Endothelial cell of umbilical vein (primary cell): Measurements from ENCODE around the gene DCLRE1A. TPM values are rescaled to one million over a fixed set of nuclear protein-coding genes. Genes with fewer than 3 reads are reported as not detected.

ENCODE experiments used
- BruUV-seq: library from RNA; stranded (reverse); fragments of 400-500 nt; replicated peaks from 2 replicates; lab custom pipeline; 2021; lab: Mats Ljungman, UMichigan
- CTCF ChIA-PET: fragments of 300-600, 350-600 bp; sonication (Branson Sonifier 250); formaldehyde crosslinking; loops from one replicate; lab custom pipeline; 2021; ENCODE audit warnings: antibody characterized with exemption, inconsistent platforms; lab: Charles Lee
- POLR2A ChIA-PET: fragments of 300-600, 350-600 bp; sonication (Branson Sonifier 250); formaldehyde crosslinking; loops from one replicate; lab custom pipeline; 2021; ENCODE audit warnings: antibody characterized with exemption, inconsistent platforms; lab: Charles Lee
- DNase-seq: peaks from one replicate; pipeline ENCODE4 v3.0.0-alpha.2; 2011; ENCODE audit warnings: low read depth, low spot score
- FAIRE-seq: peaks from 2 replicates; lab custom pipeline; 2011; peaks lifted over from hg19 to GRCh38; lab: Jason Lieb, UNC
- H2AFZ ChIP-seq: 2 replicates; pipeline ENCODE4 v1.6.0; 2012; ENCODE audit warnings: low read depth, low read length, control low read depth, inconsistent platforms
- H3K27ac ChIP-seq: 2 replicates; pipeline ENCODE4 v1.5.1; 2011; ENCODE audit warnings: low read depth, mild to moderate bottlenecking, control low read depth, low read length, moderate library complexity; ENCODE audit not compliant: insufficient read depth
- H3K27me3 ChIP-seq, 2 experiments: 2 replicates each; pipeline versions ENCODE4 v1.6.0 to v1.6.1; 2011; ENCODE audit warnings: low read length in 2 of 2, mixed read lengths in 1 of 2; ENCODE audit not compliant: control insufficient read depth in 2 of 2, insufficient read depth in 2 of 2
- H3K36me3 ChIP-seq, 2 experiments: 2 replicates in 1 of 2; 3 replicates in 1 of 2; pipeline ENCODE4 v1.5.1; 2011; ENCODE audit warnings: low read length in 2 of 2, mild to moderate bottlenecking in 1 of 2, moderate library complexity in 1 of 2; ENCODE audit not compliant: control insufficient read depth in 2 of 2, insufficient read depth in 2 of 2; ENCODE audit errors: extremely low read depth in 1 of 2
- H3K4me1 ChIP-seq: 3 replicates; pipeline ENCODE4 v1.5.1; 2011; ENCODE audit warnings: mild to moderate bottlenecking, low read length; ENCODE audit not compliant: control insufficient read depth, insufficient read depth; ENCODE audit errors: extremely low read depth
- H3K4me2 ChIP-seq: 2 replicates; pipeline ENCODE4 v1.6.1; 2011; ENCODE audit warnings: low read length, control low read depth, mixed read lengths; ENCODE audit not compliant: insufficient read depth
- H3K4me3 ChIP-seq, 3 experiments: fragments of 200-600 bp in 1 of 3; sonication (generic), shearing (Covaris generic) in 1 of 3; replicated peaks in 1 of 3; 2 replicates each; pipeline ENCODE4 v1.5.1; 2011 to 2016; ENCODE audit warnings: control low read depth in 3 of 3, low read length in 3 of 3, mild to moderate bottlenecking in 2 of 3, inconsistent platforms in 1 of 3, low read depth in 1 of 3, moderate library complexity in 1 of 3; ENCODE audit not compliant: insufficient read depth in 1 of 3
- H3K79me2 ChIP-seq: 2 replicates; pipeline ENCODE4 v1.6.0; 2012; ENCODE audit warnings: low read length, inconsistent platforms; ENCODE audit not compliant: control insufficient read depth, insufficient read depth
- H3K9ac ChIP-seq: replicated peaks from 2 replicates; pipeline ENCODE3; 2011; ENCODE audit warnings: low read length, control low read depth; ENCODE audit not compliant: insufficient read depth; ENCODE audit errors: extremely low read depth
- H3K9me1 ChIP-seq: replicated peaks from 3 replicates; pipeline ENCODE4 v1.6.0; 2011; ENCODE audit warnings: mild to moderate bottlenecking, low read length; ENCODE audit not compliant: control insufficient read depth, insufficient read depth; ENCODE audit errors: extremely low read depth
- H3K9me3 ChIP-seq: replicated peaks from 2 replicates; pipeline ENCODE4 v1.5.1; 2012; ENCODE audit warnings: low read length, inconsistent platforms; ENCODE audit not compliant: control insufficient read depth, insufficient read depth
- H4K20me1 ChIP-seq: replicated peaks from 2 replicates; pipeline ENCODE3; 2011; ENCODE audit warnings: mild to moderate bottlenecking, low read length; ENCODE audit not compliant: control insufficient read depth, insufficient read depth; ENCODE audit errors: extremely low read depth
- EZH2 ChIP-seq: IDR thresholded peaks from 2 replicates; pipeline ENCODE4 v1.6.1; 2012; ENCODE audit warnings: borderline replicate concordance, low read depth, mild to moderate bottlenecking, moderate library complexity, low read length, inconsistent platforms; ENCODE audit not compliant: severe bottlenecking
- FOS ChIP-seq: IDR thresholded peaks from 2 replicates; pipeline ENCODE4 v1.6.1; 2011; ENCODE audit warnings: mild to moderate bottlenecking, low read length, moderate library complexity, borderline replicate concordance; ENCODE audit not compliant: insufficient read depth
- GATA2 ChIP-seq: IDR thresholded peaks from 2 replicates; pipeline ENCODE4 v1.7.0; 2011; ENCODE audit warnings: low read depth, mild to moderate bottlenecking, moderate library complexity, mixed read lengths, low read length; ENCODE audit not compliant: insufficient read length, insufficient read depth
- JUN ChIP-seq: IDR thresholded peaks from 2 replicates; pipeline ENCODE4 v1.6.1; 2011; ENCODE audit warnings: borderline replicate concordance, low read depth; ENCODE audit not compliant: insufficient read length, insufficient read depth
- MYC ChIP-seq: IDR thresholded peaks from one replicate; pipeline ENCODE4 v1.6.1; 2011; ENCODE audit warnings: mild to moderate bottlenecking, low read depth, low read length
- POLR2A ChIP-seq: IDR thresholded peaks from 2 replicates; pipeline ENCODE4 v1.6.1; 2012; ENCODE audit warnings: low read depth, mild to moderate bottlenecking, control low read depth, low read length
- POLR2AphosphoS5 ChIP-seq: IDR thresholded peaks from 2 replicates; pipeline ENCODE4 v1.6.1; 2012; ENCODE audit warnings: low read depth, mild to moderate bottlenecking, control low read depth, low read length, moderate library complexity; ENCODE audit not compliant: insufficient read depth
- dilution Hi-C: fragments of 300-500 bp; cut with MboI; formaldehyde crosslinking; loops from one replicate; pipeline ENCODE4 v1.15.0; 2019; ENCODE audit warnings: low sequenced_read_pairs; ENCODE audit not compliant: extremely low pct_ligation_motif_present
- intact Hi-C: fragments of 100-400 bp; cut with micrococcal nuclease; formaldehyde crosslinking; loops from one replicate; pipeline ENCODE4 v1.10.0; 2022
- polyA plus RNA-seq, 4 experiments: library from polyadenylated mRNA; depleted of rRNA in 3 of 4; stranded (reverse) in 3 of 4; unstranded in 1 of 4; fragments of >200 nt; gene quantifications; 2 replicates each; pipeline versions ENCODE4 v1.2.1 to v1.2.3, GENCODE V29; 2011 to 2012; ENCODE audit warnings: missing spikeins in 1 of 4
- total RNA-seq: library from RNA; stranded (reverse); gene quantifications from 2 replicates; pipeline ENCODE4 v1.2.3, GENCODE V29; 2021
- TF ChIP-seq, protein P1 (sequence below), 2 donors: IDR thresholded peaks; 1 replicate in 1 of 2; 2 replicates in 1 of 2; pipeline ENCODE4 v1.5.1; 2011; ENCODE audit warnings: low read length in 2 of 2, mild to moderate bottlenecking in 2 of 2, moderate library complexity in 2 of 2, control low read depth in 1 of 2, inconsistent platforms in 1 of 2, low read depth in 1 of 2; ENCODE audit not compliant: insufficient read depth in 1 of 2; ENCODE audit errors: extremely low read depth in 1 of 2
- TF ChIP-seq, protein P2 (sequence below): IDR thresholded peaks from 2 replicates; pipeline ENCODE4 v1.6.1; 2011; ENCODE audit not compliant: insufficient read depth, insufficient read length

The DCLRE1A gene
- total and polyA plus RNA-seq, 2 donors (not counting 3 experiments of a cell fraction or from before 2014, with no cell fraction given), result 3.6 to 6.7 TPM

- intact Hi-C loops (no loop called here), dilution Hi-C loops (loop anchor here (10.0 kb wide), 1 partner anchor 308 kb away; no protein-coding TSS in a partner anchor)
Measured at GRCh38 chr10:113806503-113806902, 47.4 kb downstream of the DCLRE1A start.

More at GRCh38 chr10:113806503-113806902, 47.4 kb downstream of the DCLRE1A start:
- no peak overlapping the region for H3K4me2 ChIP-seq
- H3K9me3 ChIP-seq, result no peaks in the 10 kb centered on the region
- no peaks in the 10 kb centered on the region for H3K79me2 ChIP-seq
- peaks cover 3 to 9% of the 10 kb centered on the region in 2 experiments for H3K27me3 ChIP-seq
- BruUV-seq, result no TSS peak
- H3K4me3 ChIP-seq, result no peak overlapping the region
- ChIA-PET POLR2A (no interaction called here), CTCF (interaction anchor here (0.8 to 1.3 kb wide), 3 partner anchors 24 to 296 kb away, joined by 3 read pairs; no protein-coding TSS in a partner anchor)
- H3K4me1 ChIP-seq, result no peaks in the 10 kb centered on the region
- H2AFZ ChIP-seq, result no peak overlapping the region
- H3K9me1 ChIP-seq, result no peaks in the 10 kb centered on the region
- DNase-seq (no peak), FAIRE-seq (no peak)
- no peaks in the 10 kb centered on the region for H3K36me3 ChIP-seq
- no peaks in the 10 kb centered on the region for H4K20me1 ChIP-seq
- H3K9ac ChIP-seq, result no peak overlapping the region
- TF ChIP-seq JUN, result no peak
- TF ChIP-seq FOS, result no peak
- no peak for TF ChIP-seq EZH2
- TF ChIP-seq, protein P1, sequence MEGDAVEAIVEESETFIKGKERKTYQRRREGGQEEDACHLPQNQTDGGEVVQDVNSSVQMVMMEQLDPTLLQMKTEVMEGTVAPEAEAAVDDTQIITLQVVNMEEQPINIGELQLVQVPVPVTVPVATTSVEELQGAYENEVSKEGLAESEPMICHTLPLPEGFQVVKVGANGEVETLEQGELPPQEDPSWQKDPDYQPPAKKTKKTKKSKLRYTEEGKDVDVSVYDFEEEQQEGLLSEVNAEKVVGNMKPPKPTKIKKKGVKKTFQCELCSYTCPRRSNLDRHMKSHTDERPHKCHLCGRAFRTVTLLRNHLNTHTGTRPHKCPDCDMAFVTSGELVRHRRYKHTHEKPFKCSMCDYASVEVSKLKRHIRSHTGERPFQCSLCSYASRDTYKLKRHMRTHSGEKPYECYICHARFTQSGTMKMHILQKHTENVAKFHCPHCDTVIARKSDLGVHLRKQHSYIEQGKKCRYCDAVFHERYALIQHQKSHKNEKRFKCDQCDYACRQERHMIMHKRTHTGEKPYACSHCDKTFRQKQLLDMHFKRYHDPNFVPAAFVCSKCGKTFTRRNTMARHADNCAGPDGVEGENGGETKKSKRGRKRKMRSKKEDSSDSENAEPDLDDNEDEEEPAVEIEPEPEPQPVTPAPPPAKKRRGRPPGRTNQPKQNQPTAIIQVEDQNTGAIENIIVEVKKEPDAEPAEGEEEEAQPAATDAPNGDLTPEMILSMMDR (IDR thresholded peaks at IDR 0.05; ENCODE audit: extremely low read depth in 1 of 2, insufficient read depth in 1 of 2, low read depth in 1 of 2, low read length in 2 of 2), result no peak
- TF ChIP-seq GATA2, result no peak
- TF ChIP-seq MYC, result no peak
- no peak for TF ChIP-seq POLR2A
- TF ChIP-seq POLR2AphosphoS5, result no peak
- TF ChIP-seq, protein P2, sequence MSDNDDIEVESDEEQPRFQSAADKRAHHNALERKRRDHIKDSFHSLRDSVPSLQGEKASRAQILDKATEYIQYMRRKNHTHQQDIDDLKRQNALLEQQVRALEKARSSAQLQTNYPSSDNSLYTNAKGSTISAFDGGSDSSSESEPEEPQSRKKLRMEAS, result no peak
- no peak overlapping the region for H3K27ac ChIP-seq
